Neuronal stem cell (in vitro differentiated cells): Measurements from ENCODE around the gene STK33.

ENCODE experiments used
- DNase-seq: peaks from one replicate; pipeline ENCODE4 v3.0.0-alpha.2; 2013; ENCODE audit warnings: low spot score
- H2AFZ ChIP-seq: one replicate; pipeline ENCODE4 v1.6.1; 2013; ENCODE audit warnings: mild to moderate bottlenecking, low read length, inconsistent platforms
- H2AK5ac ChIP-seq: 2 replicates; pipeline ENCODE4 v1.6.1; 2013; ENCODE audit warnings: low read depth, mild to moderate bottlenecking, inconsistent platforms, low read length, moderate library complexity, mixed read lengths
- H2BK120ac ChIP-seq: 2 replicates; pipeline ENCODE4 v1.6.1; 2013; ENCODE audit warnings: low read depth, mild to moderate bottlenecking, inconsistent platforms, low read length, moderate library complexity, mixed read lengths
- H2BK12ac ChIP-seq: one replicate; pipeline ENCODE4 v1.6.1; 2013; ENCODE audit warnings: low read length, inconsistent platforms
- H2BK15ac ChIP-seq: 2 replicates; pipeline ENCODE4 v1.6.1; 2013; ENCODE audit warnings: mild to moderate bottlenecking, low read length, inconsistent platforms, mixed read lengths
- H2BK5ac ChIP-seq: one replicate; pipeline ENCODE4 v1.6.1; 2013; ENCODE audit warnings: inconsistent platforms, mild to moderate bottlenecking, low read length, moderate library complexity
- H3K14ac ChIP-seq: one replicate; pipeline ENCODE4 v1.6.1; 2013; ENCODE audit warnings: low read length, inconsistent platforms
- H3K18ac ChIP-seq: 2 replicates; pipeline ENCODE4 v1.6.1; 2013; ENCODE audit warnings: low read length, inconsistent platforms
- H3K23ac ChIP-seq: 2 replicates; pipeline ENCODE4 v1.6.1; 2013; ENCODE audit warnings: low read depth, mild to moderate bottlenecking, mixed read lengths, low read length, inconsistent platforms; ENCODE audit not compliant: poor library complexity
- H3K27ac ChIP-seq: replicated peaks from 3 replicates; pipeline ENCODE4 v1.5.1; 2013; ENCODE audit warnings: low read length, inconsistent platforms
- H3K27me3 ChIP-seq, 3 experiments: 2 replicates each; pipeline ENCODE4 v1.6.1; 2013; ENCODE audit warnings: low read length in 3 of 3, mild to moderate bottlenecking in 2 of 3, inconsistent platforms in 1 of 3, low read depth in 1 of 3, mixed read lengths in 1 of 3, moderate library complexity in 1 of 3; ENCODE audit not compliant: control insufficient read depth in 3 of 3, insufficient read depth in 3 of 3
- H3K36me3 ChIP-seq, 2 donors: replicated peaks in 1 of 2; 2 replicates each; pipeline ENCODE4 v1.6.1; 2013; ENCODE audit warnings: low read length in 2 of 2; ENCODE audit not compliant: control insufficient read depth in 2 of 2, insufficient read depth in 2 of 2
- H3K4ac ChIP-seq: 2 replicates; pipeline ENCODE4 v1.6.1; 2013; ENCODE audit warnings: inconsistent platforms, mild to moderate bottlenecking, low read length, moderate library complexity
- H3K4me1 ChIP-seq, 2 donors: 1 replicate in 1 of 2; 2 replicates in 1 of 2; pipeline ENCODE4 v1.6.1; 2013; ENCODE audit warnings: low read length in 2 of 2, low read depth in 1 of 2; ENCODE audit not compliant: control insufficient read depth in 2 of 2, insufficient read depth in 1 of 2
- H3K4me2 ChIP-seq: one replicate; pipeline ENCODE4 v1.6.1; 2013; ENCODE audit warnings: mild to moderate bottlenecking, low read length, inconsistent platforms; ENCODE audit not compliant: insufficient read depth, poor library complexity, severe bottlenecking
- H3K4me3 ChIP-seq, 2 donors: 2 replicates each; pipeline ENCODE4 v1.5.1; 2013; ENCODE audit warnings: low read length in 2 of 2, mild to moderate bottlenecking in 2 of 2, inconsistent platforms in 1 of 2, moderate library complexity in 1 of 2
- H3K79me1 ChIP-seq: one replicate; pipeline ENCODE4 v1.6.1; 2013; ENCODE audit warnings: low read depth, mild to moderate bottlenecking, inconsistent platforms, low read length, moderate library complexity
- H3K9ac ChIP-seq: one replicate; pipeline ENCODE4 v1.6.1; 2013; ENCODE audit warnings: mild to moderate bottlenecking, low read depth, low read length, inconsistent platforms; ENCODE audit not compliant: poor library complexity
- H3K9me3 ChIP-seq, 2 donors: replicated peaks in 1 of 2; 2 replicates each; pipeline versions ENCODE3 to v1.6.1; 2013; ENCODE audit warnings: low read length in 2 of 2, mild to moderate bottlenecking in 2 of 2, inconsistent platforms in 1 of 2, low read depth in 1 of 2, mixed read lengths in 1 of 2, moderate library complexity in 1 of 2; ENCODE audit not compliant: control insufficient read depth in 2 of 2, insufficient read depth in 1 of 2
- H4K8ac ChIP-seq: one replicate; pipeline ENCODE4 v1.6.1; 2013; ENCODE audit warnings: low read depth, mild to moderate bottlenecking, inconsistent platforms, low read length, moderate library complexity
- H4K91ac ChIP-seq: one replicate; pipeline ENCODE4 v1.6.1; 2013; ENCODE audit warnings: low read length, low read depth, mild to moderate bottlenecking, inconsistent platforms; ENCODE audit not compliant: poor library complexity
- WGBS, 2 donors: extraction: QIAGEN DNeasy Blood & Tissue Kit; methylation state at CpG; one replicate each; pipeline ENCODE4 v1.1.7; 2013; ENCODE audit warnings: missing lambda C conversion rate in 2 of 2, mixed read lengths in 1 of 2; ENCODE audit not compliant: insufficient read length in 2 of 2, insufficient replicate concordance in 1 of 2; ENCODE audit errors: extremely low coverage in 2 of 2; 5-methylcytosine and 5-hydroxymethylcytosine counted together

The STK33 gene

DNA sequence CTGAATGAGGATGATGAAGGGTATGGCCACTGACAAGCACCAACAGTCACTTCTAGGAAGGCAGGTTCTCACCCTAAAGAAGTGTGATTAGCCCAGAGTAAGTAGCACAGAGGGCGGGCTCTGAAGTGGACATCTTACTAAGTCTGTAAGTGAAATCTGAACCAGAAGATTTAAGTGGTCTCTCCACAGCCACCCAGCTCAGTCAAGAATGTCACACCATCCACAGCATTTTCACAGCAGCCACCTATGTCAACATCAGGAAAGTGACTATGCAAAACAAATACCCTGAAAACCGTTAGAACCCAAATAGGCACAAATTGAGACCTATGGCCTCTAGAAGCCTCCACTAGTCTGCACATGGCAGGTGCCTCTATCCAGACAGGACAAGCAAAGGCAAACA, 23.0 kb upstream of the STK33 start:
- no peak overlapping the region for H2BK5ac ChIP-seq
- no peak overlapping the region for H3K27ac ChIP-seq
- H3K4ac ChIP-seq: no peak overlapping the region
- no peaks in the 10 kb centered on the region for H3K27me3 ChIP-seq
- peaks cover 0 to 7% of the 10 kb centered on the region in 2 donors for H3K4me1 ChIP-seq
- no peak overlapping the region for H4K91ac ChIP-seq
- no peak overlapping the region for H3K23ac ChIP-seq
- no peak overlapping the region for H3K18ac ChIP-seq
- no CpG with 5 or more reads among the region's 2 CpGs for WGBS, 2 donors
- no peak overlapping the region for H3K14ac ChIP-seq
- H2BK120ac ChIP-seq: no peak overlapping the region
- no peak overlapping the region for H4K8ac ChIP-seq
- no peak for DNase-seq
- H3K79me1 ChIP-seq: no peaks in the 10 kb centered on the region
- no peak overlapping the region for H2AK5ac ChIP-seq
- H2BK12ac ChIP-seq: no peak overlapping the region
- no peak overlapping the region for H2AFZ ChIP-seq
- H3K4me2 ChIP-seq: no peak overlapping the region
- no peak overlapping the region for H3K9ac ChIP-seq
- H3K4me3 ChIP-seq: no peak overlapping the region
- peaks cover 0 to 6% of the 10 kb centered on the region in 2 donors for H3K36me3 ChIP-seq
- no peak overlapping the region for H2BK15ac ChIP-seq
- no peaks in the 10 kb centered on the region for H3K9me3 ChIP-seq

DNA sequence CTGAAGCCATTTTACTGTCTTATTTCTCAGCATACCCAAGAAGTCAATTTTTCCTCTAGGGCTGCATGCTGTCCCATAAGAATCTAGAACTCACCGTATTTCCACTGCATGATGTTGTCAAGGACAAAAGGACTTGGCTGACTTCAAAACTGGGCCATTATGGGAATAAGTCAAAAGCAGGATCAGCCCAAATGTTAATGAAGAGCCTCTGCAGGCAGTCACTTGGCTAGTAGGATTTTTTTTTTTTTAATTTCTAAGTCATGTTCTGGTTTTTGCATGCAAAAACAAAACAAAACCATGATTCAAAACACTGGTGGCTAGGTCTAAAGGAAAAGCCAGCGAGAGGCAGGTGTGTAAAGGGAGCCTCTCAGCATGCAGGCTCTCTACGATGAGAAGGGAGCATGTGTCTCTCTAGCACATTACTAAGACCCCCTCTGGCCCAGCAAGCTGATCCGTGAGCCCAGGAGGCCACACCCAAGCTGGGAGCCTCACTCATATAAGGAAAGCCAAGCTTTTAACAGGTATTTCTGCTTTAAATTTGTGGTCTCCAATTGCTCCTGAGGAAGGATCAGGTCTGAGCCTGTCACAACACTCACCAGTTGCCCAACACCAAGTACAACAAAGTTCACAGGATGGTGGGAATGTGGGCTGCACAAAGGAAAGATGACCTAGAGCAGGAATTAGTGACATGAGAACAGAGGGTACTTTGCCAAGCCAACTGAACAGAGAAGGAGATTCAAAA, 21.4 kb upstream of the STK33 start:
- Histone ChIP-seq H3K23ac (no peak overlapping the region), H2BK120ac (no peak overlapping the region), H3K4me1 (peaks cover 1 to 12% of the 10 kb centered on the region in 2 donors), H3K27ac (no peak overlapping the region), H4K91ac (no peak overlapping the region), H3K4me3 (no peak overlapping the region), H2BK12ac (no peak overlapping the region), H3K14ac (no peak overlapping the region), H3K27me3 (no peaks in the 10 kb centered on the region), H3K4me2 (no peak overlapping the region), H3K36me3 (peaks cover 0 to 6% of the 10 kb centered on the region in 2 donors), H3K9ac (no peak overlapping the region), H3K79me1 (no peaks in the 10 kb centered on the region), H3K18ac (no peak overlapping the region), H2AK5ac (no peak overlapping the region), H2BK5ac (no peak overlapping the region), H3K4ac (no peak overlapping the region), H4K8ac (no peak overlapping the region), H2AFZ (no peak overlapping the region), H3K9me3 (no peaks in the 10 kb centered on the region), H2BK15ac (no peak overlapping the region)
- no peak for DNase-seq
- WGBS, 2 donors: no CpG with 5 or more reads among the region's 4 CpGs

GRCh38 chr11:8614497-8614896, 20.5 kb upstream of the STK33 start:
- no peak overlapping the region for H3K9ac ChIP-seq
- H2BK15ac ChIP-seq: no peak overlapping the region
- no peak overlapping the region for H2BK120ac ChIP-seq
- no peak overlapping the region for H4K8ac ChIP-seq
- H3K14ac ChIP-seq: no peak overlapping the region
- H3K27me3 ChIP-seq: no peaks in the 10 kb centered on the region
- no peak overlapping the region for H3K27ac ChIP-seq
- no peak overlapping the region for H2BK5ac ChIP-seq
- H3K36me3 ChIP-seq: peaks cover 0 to 6% of the 10 kb centered on the region in 2 donors
- no peak overlapping the region for H3K4me2 ChIP-seq
- H3K23ac ChIP-seq: no peak overlapping the region
- WGBS, 2 donors: no CpG with 5 or more reads among the region's 4 CpGs
- H3K4me1 ChIP-seq: peaks cover 1 to 12% of the 10 kb centered on the region in 2 donors
- H4K91ac ChIP-seq: no peak overlapping the region
- no peak overlapping the region for H3K4me3 ChIP-seq
- no peak for DNase-seq
- no peak overlapping the region for H2AK5ac ChIP-seq
- no peaks in the 10 kb centered on the region for H3K9me3 ChIP-seq
- H3K4ac ChIP-seq: no peak overlapping the region
- no peak overlapping the region for H2AFZ ChIP-seq
- H3K18ac ChIP-seq: no peak overlapping the region
- H2BK12ac ChIP-seq: no peak overlapping the region
- no peaks in the 10 kb centered on the region for H3K79me1 ChIP-seq

DNA sequence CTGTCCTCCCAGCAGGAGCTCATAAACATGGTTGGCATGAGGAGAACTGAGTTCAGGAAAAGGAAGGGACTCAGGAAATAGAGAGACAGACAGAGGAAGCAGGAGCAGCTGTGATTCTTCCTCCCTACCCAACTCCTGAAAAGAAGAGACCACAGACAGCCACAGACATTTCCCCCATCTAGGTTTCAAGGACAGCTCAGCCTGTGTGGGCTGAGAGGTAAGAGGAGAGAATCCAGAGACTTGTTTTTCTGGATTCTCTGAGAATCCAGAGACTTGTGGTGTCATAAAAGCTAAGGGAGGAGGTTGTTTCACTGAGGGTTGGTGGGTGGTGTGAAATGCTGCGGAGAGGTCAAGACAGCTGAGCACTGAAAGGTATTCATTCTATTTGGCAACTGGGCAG, 19.0 kb upstream of the STK33 start:
- H3K27me3 ChIP-seq: no peaks in the 10 kb centered on the region
- H3K79me1 ChIP-seq: no peaks in the 10 kb centered on the region
- H2AK5ac ChIP-seq: no peak overlapping the region
- H3K36me3 ChIP-seq: peaks cover 0 to 6% of the 10 kb centered on the region in 2 donors
- H3K4me2 ChIP-seq: no peak overlapping the region
- H4K91ac ChIP-seq: no peak overlapping the region
- H2AFZ ChIP-seq: no peak overlapping the region
- no peak overlapping the region for H3K4me3 ChIP-seq
- DNase-seq: no peak
- no peak overlapping the region for H3K23ac ChIP-seq
- H3K4ac ChIP-seq: no peak overlapping the region
- no peak overlapping the region for H2BK120ac ChIP-seq
- H2BK12ac ChIP-seq: no peak overlapping the region
- peaks cover 1 to 12% of the 10 kb centered on the region in 2 donors for H3K4me1 ChIP-seq
- WGBS, 2 donors: no CpG with 5 or more reads among the region's 1 CpG
- no peak overlapping the region for H3K9ac ChIP-seq
- H2BK15ac ChIP-seq: no peak overlapping the region
- H3K27ac ChIP-seq: no peak overlapping the region
- H4K8ac ChIP-seq: no peak overlapping the region
- H3K14ac ChIP-seq: no peak overlapping the region
- no peak overlapping the region for H3K18ac ChIP-seq
- H2BK5ac ChIP-seq: no peak overlapping the region
- no peaks in the 10 kb centered on the region for H3K9me3 ChIP-seq
